ENCODE data around the gene RIOK1. TPM values are rescaled to one million over a fixed set of nuclear protein-coding genes. Genes with fewer than 3 reads are reported as not detected.

Gene RIOK1
- total and polyA plus RNA-seq, 9 donors = 11.2 to 33.2 (median 18.3) TPM

DNA sequence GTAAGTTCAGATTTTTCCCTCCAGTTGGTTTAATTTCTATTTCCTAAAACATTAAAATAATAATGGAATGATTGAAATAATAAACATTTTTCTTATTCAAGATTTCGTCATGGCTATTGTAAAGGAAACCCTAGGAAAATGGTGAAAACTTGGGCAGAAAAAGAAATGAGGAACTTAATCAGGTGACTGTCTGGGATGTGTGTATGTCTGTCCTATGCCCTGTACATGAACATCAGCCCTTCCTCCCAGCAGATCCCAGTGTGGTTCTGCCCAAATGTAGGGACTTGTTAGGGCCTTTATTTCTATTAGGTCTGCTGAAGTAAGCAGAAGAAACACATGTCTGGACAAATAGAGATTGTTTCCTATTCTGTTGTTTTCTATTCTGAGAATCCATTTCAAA lies 13.1 kb downstream of the RIOK1 start:
- H3K9me3 ChIP-seq = no peaks in the 10 kb centered on the region
- no peaks in the 10 kb centered on the region for H3K4me1 ChIP-seq (ENCODE audit: insufficient read depth)
- TF ChIP-seq CTCF (IDR thresholded peaks at IDR 0.05) (no peak), EP300 (IDR thresholded peaks at IDR 0.05) (no peak), POLR2A (IDR thresholded peaks at IDR 0.05) (no peak)
- DNase-seq = no peak
- no peak overlapping the region for H3K4me3 ChIP-seq
- H3K36me3 ChIP-seq = no peaks in the 10 kb centered on the region
- H3K27me3 ChIP-seq = no peaks in the 10 kb centered on the region
- H3K27ac ChIP-seq = no peak overlapping the region
- WGBS, 3 donors = 88 to 95% (median 92%) methylated on average over 1 of the region's 1 CpG
- intact Hi-C loops (cut with DNase I) = no loop called here

- WGBS, 3 donors = 86 to 92% (median 92%) methylated on average over 5 of the region's 5 CpGs
Observed at GRCh38 chr6:7404546-7404945, 14.9 kb downstream of the RIOK1 start.

DNA sequence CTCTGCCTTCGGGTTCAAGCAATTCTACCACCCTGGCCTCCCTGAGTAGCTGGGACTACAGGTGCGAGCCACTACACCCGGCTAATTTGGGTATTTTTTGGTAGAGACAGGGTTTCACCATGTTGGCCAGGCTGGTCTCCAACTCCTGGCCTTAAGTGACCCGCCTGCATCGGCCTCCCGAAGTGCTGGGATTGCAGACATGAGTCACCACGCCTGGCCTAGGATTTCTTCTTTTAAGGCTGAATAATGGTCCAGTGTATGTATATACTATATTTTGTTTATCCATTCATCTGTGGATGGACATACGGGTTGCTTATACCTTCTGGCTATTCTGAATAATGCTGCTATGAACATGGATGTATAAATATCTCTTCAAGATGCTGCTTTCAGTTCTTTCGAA lies 17.1 kb downstream of the RIOK1 start:
- Histone ChIP-seq H3K9me3 (no peaks in the 10 kb centered on the region), H3K27ac (no peak overlapping the region), H3K4me1 (ENCODE audit: insufficient read depth) (no peaks in the 10 kb centered on the region), H3K4me3 (no peak overlapping the region), H3K36me3 (no peaks in the 10 kb centered on the region), H3K27me3 (no peaks in the 10 kb centered on the region)
- intact Hi-C loops (cut with DNase I) = no loop called here
- TF ChIP-seq POLR2A (IDR thresholded peaks at IDR 0.05) (no peak), CTCF (IDR thresholded peaks at IDR 0.05) (no peak), EP300 (IDR thresholded peaks at IDR 0.05) (no peak)
- no peak for DNase-seq
- WGBS, 3 donors = 89 to 95% (median 92%) methylated on average over 9 of the region's 9 CpGs

More at GRCh38 chr6:7404546-7404945, 14.9 kb downstream of the RIOK1 start:
- no peak overlapping the region for H3K27ac ChIP-seq
- no peaks in the 10 kb centered on the region for H3K9me3 ChIP-seq
- DNase-seq = no peak
- no peaks in the 10 kb centered on the region for H3K36me3 ChIP-seq
- intact Hi-C loops (cut with DNase I) = no loop called here
- H3K4me1 ChIP-seq (ENCODE audit: insufficient read depth) = no peaks in the 10 kb centered on the region
- H3K27me3 ChIP-seq = no peaks in the 10 kb centered on the region
- TF ChIP-seq POLR2A (IDR thresholded peaks at IDR 0.05) (no peak), CTCF (IDR thresholded peaks at IDR 0.05) (no peak), EP300 (IDR thresholded peaks at IDR 0.05) (no peak)
- H3K4me3 ChIP-seq = no peak overlapping the region

- WGBS, 3 donors = 77 to 85% (median 80%) methylated on average over 6 of the region's 6 CpGs
- H3K9me3 ChIP-seq = no peaks in the 10 kb centered on the region
- intact Hi-C loops (cut with DNase I) = loop anchor here in 1 of 4 donors (5.0 kb wide), 1 partner anchor 183 kb away; the partner anchor contains the start of gene SNRNP48
Observed at GRCh38 chr6:7409740-7410139, 20.1 kb downstream of the RIOK1 start.

More at GRCh38 chr6:7409740-7410139, 20.1 kb downstream of the RIOK1 start:
- no peak overlapping the region for H3K27ac ChIP-seq
- H3K36me3 ChIP-seq = no peaks in the 10 kb centered on the region
- no peaks in the 10 kb centered on the region for H3K27me3 ChIP-seq
- no peaks in the 10 kb centered on the region for H3K4me1 ChIP-seq (ENCODE audit: insufficient read depth)
- TF ChIP-seq CTCF (IDR thresholded peaks at IDR 0.05) = no peak
- TF ChIP-seq POLR2A (IDR thresholded peaks at IDR 0.05) = no peak
- H3K4me3 ChIP-seq = no peak overlapping the region
- DNase-seq = no peak

Measured in ovary (tissue), 9 donors.